Natural killer cell (primary cell): Measurements from ENCODE around the gene CYP2W1. TPM values are rescaled to one million over a fixed set of nuclear protein-coding genes. Genes with fewer than 3 reads are reported as not detected.
A peak's percentile ranks its signal among the peaks of the same experiment; 100 is the strongest.

Experiments used
- ATAC-seq, 3 donors: fragments of 150-1000 bp in 2 of 3; fragments of 200-7000 bp in 1 of 3; cut with Tn5 transposase; 1 replicate in 1 of 3; 2 replicates in 2 of 3; pipeline ENCODE4 v1.10.0; 2021; ENCODE audit warnings: mild to moderate bottlenecking in 2 of 3, moderate library complexity in 2 of 3
- DNase-seq, 2 donors: peaks; one replicate each; pipeline versions ENCODE4 v3.0.0 to v3.0.0-alpha.2; 2013 to 2021; ENCODE audit warnings: mixed read lengths in 1 of 2
- H3K27ac ChIP-seq: one replicate; pipeline ENCODE4 v1.5.1; 2013; ENCODE audit warnings: mild to moderate bottlenecking, low read length
- H3K27me3 ChIP-seq: one replicate; pipeline ENCODE4 v1.6.1; 2013; ENCODE audit warnings: low read length; ENCODE audit not compliant: control insufficient read depth, insufficient read depth
- H3K36me3 ChIP-seq: one replicate; pipeline ENCODE4 v1.6.1; 2013; ENCODE audit warnings: low read length; ENCODE audit not compliant: control insufficient read depth, insufficient read depth
- H3K4me1 ChIP-seq: one replicate; pipeline ENCODE4 v1.6.1; 2013; ENCODE audit warnings: low read length; ENCODE audit not compliant: control insufficient read depth, insufficient read depth
- H3K4me3 ChIP-seq: one replicate; pipeline ENCODE4 v1.5.1; 2013; ENCODE audit warnings: low read length
- H3K9me3 ChIP-seq: one replicate; pipeline ENCODE4 v1.6.1; 2013; ENCODE audit warnings: low read length; ENCODE audit not compliant: control insufficient read depth, insufficient read depth
- H3K27ac Mint-ChIP-seq, 2 donors: one replicate each; pipeline ENCODE4 v1.8.0; 2022; ENCODE audit warnings: mild to moderate bottlenecking in 2 of 2, mixed read lengths in 2 of 2, moderate library complexity in 1 of 2
- H3K27me3 Mint-ChIP-seq, 2 donors: one replicate each; pipeline ENCODE4 v1.8.0; 2022; ENCODE audit warnings: low read depth in 2 of 2, mixed read lengths in 2 of 2
- H3K36me3 Mint-ChIP-seq: one replicate; pipeline ENCODE4 v1.8.0; 2022; ENCODE audit warnings: mixed read lengths
- H3K4me1 Mint-ChIP-seq, 2 donors: one replicate each; pipeline ENCODE4 v1.8.0; 2022; ENCODE audit warnings: mixed read lengths in 2 of 2
- H3K4me3 Mint-ChIP-seq: one replicate; pipeline ENCODE4 v1.8.0; 2022; ENCODE audit warnings: mild to moderate bottlenecking, moderate library complexity, mixed read lengths
- H3K9me3 Mint-ChIP-seq, 2 donors: one replicate each; pipeline ENCODE4 v1.8.0; 2022; ENCODE audit warnings: mixed read lengths in 2 of 2
- WGBS: methylation state at CpG from one replicate; pipeline ENCODE4 v1.1.7; 2013; ENCODE audit warnings: missing lambda C conversion rate; ENCODE audit not compliant: insufficient coverage; 5-methylcytosine and 5-hydroxymethylcytosine counted together
- intact Hi-C: fragments of 100-400 bp; cut with micrococcal nuclease; formaldehyde crosslinking; loops from one replicate; pipeline ENCODE4 v1.14.2; 2022
- total RNA-seq, 4 donors: library from RNA; stranded (reverse); fragments of 120-200 nt in 1 of 4; gene quantifications; one replicate each; pipeline versions ENCODE4 v1.2.3 to v1.2.4, GENCODE V29; 2013 to 2022
- TF ChIP-seq, protein P1 (sequence below): fragments of 200-600 bp; IDR thresholded peaks from one replicate; pipeline ENCODE4 v1.8.0; 2022; ENCODE audit warnings: antibody characterized with exemption

CYP2W1 gene
- total RNA-seq, 3 donors from 2014 or later (not counting 1 experiment from before 2014, with no cell fraction given): not detected

- peaks cover 34 to 47% of the 10 kb centered on the region in 2 donors for H3K4me1 Mint-ChIP-seq
- Histone ChIP-seq H3K36me3 (peaks cover 2% of the 10 kb centered on the region), H3K4me1 (peaks cover 69% of the 10 kb centered on the region), H3K27me3 (no peaks in the 10 kb centered on the region), H3K4me3 (peak overlapping the region; percentile 30), H3K9me3 (no peaks in the 10 kb centered on the region), H3K27ac (peak overlapping the region; percentile 60)
- no peaks in the 10 kb centered on the region for H3K36me3 Mint-ChIP-seq
- peak overlapping the region; percentile 81 for H3K4me3 Mint-ChIP-seq
- TF ChIP-seq, protein P1, sequence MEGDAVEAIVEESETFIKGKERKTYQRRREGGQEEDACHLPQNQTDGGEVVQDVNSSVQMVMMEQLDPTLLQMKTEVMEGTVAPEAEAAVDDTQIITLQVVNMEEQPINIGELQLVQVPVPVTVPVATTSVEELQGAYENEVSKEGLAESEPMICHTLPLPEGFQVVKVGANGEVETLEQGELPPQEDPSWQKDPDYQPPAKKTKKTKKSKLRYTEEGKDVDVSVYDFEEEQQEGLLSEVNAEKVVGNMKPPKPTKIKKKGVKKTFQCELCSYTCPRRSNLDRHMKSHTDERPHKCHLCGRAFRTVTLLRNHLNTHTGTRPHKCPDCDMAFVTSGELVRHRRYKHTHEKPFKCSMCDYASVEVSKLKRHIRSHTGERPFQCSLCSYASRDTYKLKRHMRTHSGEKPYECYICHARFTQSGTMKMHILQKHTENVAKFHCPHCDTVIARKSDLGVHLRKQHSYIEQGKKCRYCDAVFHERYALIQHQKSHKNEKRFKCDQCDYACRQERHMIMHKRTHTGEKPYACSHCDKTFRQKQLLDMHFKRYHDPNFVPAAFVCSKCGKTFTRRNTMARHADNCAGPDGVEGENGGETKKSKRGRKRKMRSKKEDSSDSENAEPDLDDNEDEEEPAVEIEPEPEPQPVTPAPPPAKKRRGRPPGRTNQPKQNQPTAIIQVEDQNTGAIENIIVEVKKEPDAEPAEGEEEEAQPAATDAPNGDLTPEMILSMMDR: no peak
- H3K27ac Mint-ChIP-seq: peak overlapping the region; percentile 34 to 86
- whole genome bisulfite sequencing: 64% methylated on average over 18 of the region's 18 CpGs
- H3K9me3 Mint-ChIP-seq: no peaks in the 10 kb centered on the region
- H3K27me3 Mint-ChIP-seq: no peaks in the 10 kb centered on the region
- DNase-seq (peak; percentile 42 to 70), ATAC-seq (peak; percentile 68 to 75 (median 71))
- intact Hi-C loops: loop anchor here (1.0 kb wide), 1 partner anchor 18 kb away; no protein-coding TSS in a partner anchor
Observed at GRCh38 chr7:1028775-1029636, 46.0 kb downstream of the CYP2W1 start.

DNA sequence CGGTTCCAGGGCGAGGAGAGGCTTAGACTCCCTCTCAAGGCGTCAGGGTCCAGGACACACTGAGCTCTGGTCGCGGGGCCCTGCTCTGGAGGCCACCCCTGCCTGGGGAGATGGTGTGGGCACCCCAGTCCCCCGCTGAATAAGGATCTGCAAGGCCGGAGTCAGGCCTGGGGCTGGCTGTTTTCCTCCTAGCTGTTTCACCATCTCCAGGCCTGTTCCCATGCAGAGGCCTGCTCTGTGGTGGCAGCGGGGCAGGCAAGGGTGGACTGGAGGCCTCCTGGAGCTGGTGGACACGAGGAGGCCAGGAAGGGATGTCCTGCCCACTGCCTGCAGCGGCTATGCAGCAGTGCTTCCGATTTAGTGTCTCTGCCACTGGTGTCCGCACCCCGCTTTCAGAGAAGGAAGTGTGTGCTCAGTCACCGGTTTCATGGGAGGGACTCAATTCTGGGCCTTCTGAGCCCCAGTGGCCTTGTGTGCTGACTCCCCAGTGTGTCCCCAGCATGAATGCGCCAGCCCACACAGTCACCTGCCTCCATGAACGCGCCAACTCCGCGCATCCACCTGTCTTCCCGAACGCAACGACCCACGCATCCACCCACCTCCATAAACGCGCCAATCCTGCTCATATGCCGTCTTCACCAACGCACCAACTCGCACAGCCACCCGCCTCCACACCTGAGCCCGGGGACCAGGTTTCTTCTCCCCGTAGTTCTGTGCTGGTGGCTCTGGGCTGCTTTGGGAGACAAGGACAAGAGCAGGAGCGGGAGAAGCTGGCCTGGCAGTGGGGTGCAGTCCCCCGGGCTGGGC, 46.9 kb downstream of the CYP2W1 start:
- Mint-ChIP-seq H3K36me3 (no peaks in the 10 kb centered on the region), H3K27ac (peak overlapping the region in 1 of 2 donors; percentile 86), H3K9me3 (no peaks in the 10 kb centered on the region), H3K4me1 (peaks cover 38 to 47% of the 10 kb centered on the region in 2 donors), H3K27me3 (no peaks in the 10 kb centered on the region), H3K4me3 (peak overlapping the region; percentile 28)
- TF ChIP-seq, protein P1: no peak
- 92% methylated on average over 33 of the region's 33 CpGs for WGBS
- intact Hi-C loops: loop anchor here (1.0 kb wide), 1 partner anchor 19 kb away; no protein-coding TSS in a partner anchor
- ATAC-seq (no peak), DNase-seq (no peak)
- Histone ChIP-seq H3K9me3 (no peaks in the 10 kb centered on the region), H3K4me1 (peaks cover 63% of the 10 kb centered on the region), H3K36me3 (peaks cover 2% of the 10 kb centered on the region), H3K4me3 (no peak overlapping the region), H3K27me3 (no peaks in the 10 kb centered on the region), H3K27ac (no peak overlapping the region)

GRCh38 chr7:1030444-1031070, 47.6 kb downstream of the CYP2W1 start:
- DNase-seq: no peak
- WGBS: 80% methylated on average over 12 of the region's 12 CpGs
- TF ChIP-seq, protein P1: no peak
- Mint-ChIP-seq H3K4me3 (no peak overlapping the region), H3K27ac (no peak overlapping the region), H3K36me3 (no peaks in the 10 kb centered on the region), H3K9me3 (no peaks in the 10 kb centered on the region), H3K4me1 (peaks cover 38 to 47% of the 10 kb centered on the region in 2 donors), H3K27me3 (no peaks in the 10 kb centered on the region)
- H3K4me3 ChIP-seq: no peak overlapping the region
- no peak for ATAC-seq
- H3K4me1 ChIP-seq: peaks cover 56% of the 10 kb centered on the region
- H3K27me3 ChIP-seq: no peaks in the 10 kb centered on the region
- H3K9me3 ChIP-seq: no peaks in the 10 kb centered on the region
- H3K27ac ChIP-seq: no peak overlapping the region
- intact Hi-C loops: no loop called here
- peaks cover 2% of the 10 kb centered on the region for H3K36me3 ChIP-seq
